ENCODE results near the gene CEP78.

The CEP78 gene

GRCh38 chr9:78314953-78315870 lies 79.3 kb downstream of the CEP78 start:
- DNase-seq = no peak

DNA sequence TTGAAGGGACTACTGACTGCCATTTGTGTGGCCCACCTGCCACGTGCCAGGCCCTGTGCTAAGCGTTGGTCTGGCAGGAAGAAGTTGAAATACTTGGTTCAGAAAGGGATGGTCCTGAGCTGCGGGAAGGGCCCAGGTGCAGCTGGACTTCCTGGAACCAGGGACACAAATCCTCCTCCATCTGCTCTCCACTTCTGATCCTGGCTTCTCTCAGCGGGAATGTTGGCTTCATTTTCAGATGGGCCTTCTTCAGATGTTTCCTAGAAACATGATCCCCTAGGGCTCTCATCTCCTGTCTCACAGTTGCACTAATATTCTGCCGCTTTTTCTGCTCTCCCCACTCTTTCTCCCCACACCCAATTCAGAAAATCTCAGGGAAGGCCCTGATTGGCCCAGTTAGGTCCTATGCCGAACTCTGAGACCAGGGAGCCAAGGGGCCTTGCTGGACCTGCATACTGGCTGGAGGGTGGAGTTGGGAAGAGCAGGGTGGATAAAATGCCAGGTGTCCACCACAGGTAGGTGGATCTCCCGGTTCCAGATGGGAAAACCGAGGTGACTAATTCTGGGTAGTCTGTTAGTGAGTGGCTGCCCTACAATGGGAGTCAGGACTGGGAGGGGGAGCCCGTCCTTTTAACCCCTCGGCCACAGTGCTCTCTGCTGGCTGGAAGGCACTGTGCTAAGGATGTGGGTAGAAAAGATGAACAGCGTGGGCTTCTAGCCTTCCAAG lies 80.5 kb downstream of the CEP78 start:
- no peak for DNase-seq

DNA sequence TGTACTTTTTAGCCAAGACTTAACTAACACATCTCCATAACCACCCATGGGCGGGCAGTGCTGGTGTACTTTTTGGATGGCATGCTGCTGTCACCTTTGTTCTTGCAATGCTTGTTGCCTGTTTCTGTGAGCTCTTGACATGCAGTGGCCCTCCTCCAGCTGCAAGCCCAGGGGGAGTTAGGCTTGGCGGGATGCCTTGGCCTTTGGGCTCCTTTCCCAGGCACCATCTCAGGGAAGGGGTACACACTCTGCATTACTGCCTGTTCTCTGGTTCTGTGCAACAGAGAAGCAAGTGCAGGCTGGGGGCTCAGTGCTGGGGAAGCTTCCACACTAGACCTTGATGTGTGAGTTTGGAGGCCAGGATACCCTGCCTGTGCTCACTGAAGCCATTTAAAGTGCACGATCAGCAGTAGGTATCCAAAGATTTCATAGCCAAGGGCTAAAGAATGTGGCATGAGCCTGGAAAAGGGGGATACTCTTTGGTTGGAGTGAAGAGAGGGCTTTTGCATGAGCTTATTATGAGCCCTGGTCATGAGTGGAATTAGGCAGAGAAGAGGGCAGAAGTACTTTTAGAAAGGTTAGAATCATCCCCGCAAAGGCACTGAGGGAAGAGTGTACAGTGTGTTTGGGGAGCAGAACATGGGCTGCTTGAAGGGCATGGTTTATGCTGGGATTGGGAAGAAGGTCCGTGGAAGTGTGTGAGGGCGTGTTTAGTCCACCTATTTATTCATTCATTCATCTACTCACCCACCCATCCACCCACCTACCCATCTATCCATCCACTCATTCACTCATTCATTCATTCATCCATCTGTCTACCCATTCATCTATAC lies 83.5 kb downstream of the CEP78 start:
- no peak for DNase-seq

DNA sequence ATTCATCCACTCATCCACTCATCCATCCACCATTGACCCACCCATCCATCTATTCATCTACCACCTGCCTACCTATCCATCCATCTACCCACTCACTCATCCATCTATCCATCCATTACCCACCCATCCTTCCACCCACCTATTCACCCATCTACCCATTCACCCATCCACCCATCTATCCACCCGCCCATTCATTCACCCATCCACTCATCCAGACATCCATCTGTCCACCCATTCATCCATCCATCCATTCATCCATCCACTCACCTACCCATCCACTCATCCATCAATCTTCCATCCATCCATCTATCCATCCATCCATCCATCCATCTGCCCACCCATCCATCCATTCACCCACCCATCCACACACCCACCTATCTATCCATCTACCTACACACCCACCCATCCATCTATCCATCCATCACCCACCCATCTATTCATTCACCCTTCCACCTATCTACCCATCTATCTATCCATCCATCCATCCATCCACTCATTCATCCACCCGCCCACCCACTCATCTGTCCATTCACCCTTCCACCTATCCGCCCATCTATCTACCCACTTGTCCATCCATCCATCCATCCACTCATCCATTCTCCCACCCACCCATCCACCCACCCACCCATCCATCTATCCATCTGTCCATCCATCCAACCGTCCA lies 84.3 kb downstream of the CEP78 start:
- DNase-seq = no peak

- DNase-seq = no peak
Measured at GRCh38 chr9:78320875-78321496, 85.1 kb downstream of the CEP78 start.

GRCh38 chr9:78321505-78321904 lies 85.6 kb downstream of the CEP78 start:
- no peak for DNase-seq

DNA sequence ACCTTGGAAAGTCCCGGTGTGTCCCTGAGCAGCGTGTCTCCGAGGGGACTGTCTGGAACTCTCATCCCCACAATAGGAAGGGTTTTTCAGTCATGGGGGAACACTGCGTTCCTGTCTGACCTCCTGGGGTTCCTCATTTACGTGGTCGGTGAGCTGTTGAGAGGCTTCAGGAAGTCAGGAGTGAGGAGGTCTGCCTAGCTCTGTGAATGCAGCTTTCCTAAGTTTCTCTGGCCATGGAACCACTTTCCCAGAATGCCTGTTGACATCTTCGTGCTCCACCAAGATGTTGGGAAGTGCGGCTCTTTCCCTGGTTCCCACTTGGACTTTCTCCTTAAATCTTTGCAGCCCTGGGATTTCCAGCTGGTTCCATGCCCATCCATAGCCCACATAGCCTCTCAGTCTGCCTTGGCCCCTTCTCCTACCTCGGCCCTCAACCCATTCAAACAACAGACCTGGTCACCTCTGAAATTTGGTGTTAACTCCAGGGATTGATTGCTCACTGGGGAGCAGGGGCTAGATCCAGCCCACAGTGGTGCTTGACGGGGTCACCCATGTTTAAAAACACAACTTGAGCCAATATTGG lies 88.3 kb downstream of the CEP78 start:
- no peak for DNase-seq

- DNase-seq = no peak
Measured at GRCh38 chr9:78324682-78325081, 88.8 kb downstream of the CEP78 start.

GRCh38 chr9:78325343-78325742 lies 89.5 kb downstream of the CEP78 start:
- no peak for DNase-seq

DNA sequence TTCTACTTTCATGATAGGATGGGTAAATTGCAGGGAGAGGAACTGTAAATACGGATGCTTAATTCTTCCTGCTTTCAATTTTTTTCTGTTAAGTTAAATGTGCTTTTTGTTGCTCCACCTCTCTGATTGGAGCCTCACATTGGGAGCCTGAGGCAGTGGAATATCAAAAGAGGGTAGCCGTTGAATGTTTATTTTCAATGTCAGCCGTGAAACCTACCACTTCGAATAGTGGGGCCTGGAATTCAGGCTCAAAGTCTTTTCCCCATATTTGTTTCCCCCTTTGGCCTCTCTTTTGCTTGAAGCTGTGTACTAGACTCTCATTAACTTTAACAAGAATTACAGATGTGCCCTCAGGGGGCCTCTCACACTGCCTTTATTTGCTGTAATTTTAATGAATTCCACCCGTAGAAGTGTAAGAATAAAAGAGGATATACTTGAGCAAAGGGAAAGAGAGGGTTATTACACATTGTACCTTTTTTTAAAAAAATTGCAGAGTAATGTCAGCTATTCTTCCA lies 90.0 kb downstream of the CEP78 start:
- DNase-seq = no peak

- no peak for DNase-seq
Measured at GRCh38 chr9:78326564-78326963, 90.7 kb downstream of the CEP78 start.

All from cortex of kidney (tissue), 1 donor.